Stimulated activated memory B cell treated with anti-CD40 and anti-IgM and Interleukin-4, amounts not matched to agents 10 μg/mL and 1 μg/mL and 100 μg/mL, for 72 hours (primary cell): ENCODE data around the gene SLC4A2.
A peak's percentile ranks its signal among the peaks of the same experiment; 100 is the strongest.
"Not testable (repeated sequence)": the region's sequence is repeated elsewhere in the genome, so short reads cannot be mapped to it uniquely, and the experiment has no call there.

ENCODE experiments used
- ATAC-seq: fragments of 150-1000 bp; cut with Tn5 transposase; 2 replicates; pipeline ENCODE4 v1.10.0; 2021
- H3K27ac Mint-ChIP-seq: one replicate; pipeline ENCODE4 v1.8.0; 2022; ENCODE audit warnings: mild to moderate bottlenecking, mixed read lengths
- H3K27me3 Mint-ChIP-seq: one replicate; pipeline ENCODE4 v1.8.0; 2022; ENCODE audit warnings: mixed read lengths
- H3K36me3 Mint-ChIP-seq: one replicate; pipeline ENCODE4 v1.8.0; 2022; ENCODE audit warnings: mixed read lengths
- H3K4me1 Mint-ChIP-seq: one replicate; pipeline ENCODE4 v1.8.0; 2022; ENCODE audit warnings: mixed read lengths
- H3K4me3 Mint-ChIP-seq: one replicate; pipeline ENCODE4 v1.8.0; 2022; ENCODE audit warnings: mild to moderate bottlenecking, moderate library complexity, mixed read lengths
- H3K9me3 Mint-ChIP-seq: one replicate; pipeline ENCODE4 v1.8.0; 2022; ENCODE audit warnings: mixed read lengths

SLC4A2 gene

GRCh38 chr7:151017953-151018420 lies 41.4 kb upstream of the SLC4A2 start:
- H3K27ac Mint-ChIP-seq, result peak overlapping the region; percentile 36
- no peaks in the 10 kb centered on the region for H3K36me3 Mint-ChIP-seq
- peak; percentile 74 for ATAC-seq
- no peaks in the 10 kb centered on the region for H3K9me3 Mint-ChIP-seq
- H3K4me1 Mint-ChIP-seq, result peaks cover 42% of the 10 kb centered on the region
- H3K27me3 Mint-ChIP-seq, result peaks cover 42% of the 10 kb centered on the region
- peak overlapping the region; percentile 75 for H3K4me3 Mint-ChIP-seq

DNA sequence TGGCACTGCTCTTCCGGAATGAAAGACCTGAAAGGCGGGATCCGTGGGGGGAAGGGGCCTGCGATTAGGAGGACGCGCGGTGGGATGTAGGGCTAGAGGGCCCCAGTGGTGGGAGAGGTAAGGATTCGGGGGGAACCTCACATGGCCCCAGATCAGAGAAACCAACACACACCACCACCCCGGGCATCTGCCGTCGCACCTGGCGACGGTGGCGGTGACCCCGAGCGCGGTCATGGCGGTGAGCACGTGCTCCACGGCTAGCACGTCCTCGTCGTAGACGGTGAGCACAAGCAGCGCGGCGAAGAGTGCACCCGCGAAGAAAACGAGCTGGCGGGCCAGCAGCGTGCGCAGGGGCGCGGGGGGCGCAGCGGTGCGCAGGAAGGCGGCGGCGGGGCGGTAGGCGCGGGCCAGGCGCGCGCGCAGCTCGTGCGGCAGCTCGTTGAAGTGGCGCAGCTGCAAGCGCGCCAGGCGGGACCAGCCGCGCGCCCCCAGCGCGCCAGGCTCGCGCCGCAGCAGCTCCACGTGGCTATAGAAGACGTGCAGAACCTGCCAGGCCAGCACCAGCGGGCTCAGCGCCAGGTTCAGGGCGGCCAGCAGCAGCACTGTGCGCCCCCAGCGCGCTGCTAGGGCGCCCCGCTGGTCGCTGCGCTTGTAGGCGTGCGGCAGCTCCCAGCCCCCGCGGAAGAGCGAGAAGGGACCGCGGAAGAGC lies 40.8 kb upstream of the SLC4A2 start:
- ATAC-seq, result peak; percentile 10
- H3K4me1 Mint-ChIP-seq, result peaks cover 42% of the 10 kb centered on the region
- H3K9me3 Mint-ChIP-seq, result no peaks in the 10 kb centered on the region
- peak overlapping the region; percentile 75 for H3K4me3 Mint-ChIP-seq
- no peaks in the 10 kb centered on the region for H3K36me3 Mint-ChIP-seq
- H3K27me3 Mint-ChIP-seq, result peaks cover 47% of the 10 kb centered on the region
- peak overlapping the region; percentile 36 for H3K27ac Mint-ChIP-seq

DNA sequence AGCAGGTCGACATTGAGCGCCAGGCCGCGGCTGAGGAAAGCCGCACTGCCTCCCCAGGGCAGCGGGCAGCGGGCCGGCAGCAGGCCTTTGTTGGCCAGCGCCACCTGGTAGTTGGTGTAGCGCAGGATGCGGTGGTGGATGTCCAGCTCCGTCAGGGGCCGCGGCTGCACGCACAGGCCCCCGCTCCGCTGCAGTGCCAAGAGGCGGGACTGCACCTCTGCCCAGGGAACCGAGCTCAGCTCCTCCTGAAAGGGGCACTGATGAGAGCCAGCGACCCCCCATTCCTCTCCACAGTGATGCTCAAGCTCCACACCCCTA lies 40.3 kb upstream of the SLC4A2 start:
- Mint-ChIP-seq H3K36me3 (no peaks in the 10 kb centered on the region), H3K4me1 (peaks cover 39% of the 10 kb centered on the region), H3K27ac (peak overlapping the region; percentile 36)

DNA sequence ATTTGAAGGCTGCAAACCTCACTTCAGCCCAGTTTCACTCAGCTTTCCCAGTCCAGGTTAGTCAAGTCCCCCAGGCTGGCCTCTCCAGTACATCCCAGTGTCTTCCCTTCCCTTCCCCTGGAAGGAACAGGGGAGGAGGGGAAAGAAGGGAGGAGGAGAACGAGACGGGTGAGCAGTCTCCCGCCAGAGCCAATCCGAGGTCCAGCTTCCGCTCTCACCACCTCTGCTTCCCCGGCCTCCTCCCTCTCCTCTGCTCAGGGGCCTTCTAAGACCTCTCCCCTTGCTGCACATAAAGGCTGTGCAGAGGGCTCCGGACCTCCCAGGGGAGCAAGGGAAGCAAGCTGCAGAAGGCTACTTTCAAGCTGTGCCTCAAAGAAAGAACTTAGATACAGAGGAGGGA lies 39.2 kb upstream of the SLC4A2 start:
- no peaks in the 10 kb centered on the region for H3K36me3 Mint-ChIP-seq
- H3K27me3 Mint-ChIP-seq, result peaks cover 47% of the 10 kb centered on the region
- no peak overlapping the region for H3K4me3 Mint-ChIP-seq
- no peak overlapping the region for H3K27ac Mint-ChIP-seq
- no peaks in the 10 kb centered on the region for H3K9me3 Mint-ChIP-seq
- ATAC-seq, result no peak
- peaks cover 30% of the 10 kb centered on the region for H3K4me1 Mint-ChIP-seq

More for the DNA sequence above, 40.3 kb upstream of the SLC4A2 start:
- ATAC-seq, result no peak
- Mint-ChIP-seq H3K9me3 (no peaks in the 10 kb centered on the region), H3K4me3 (peak overlapping the region; percentile 24), H3K27me3 (peaks cover 47% of the 10 kb centered on the region)

DNA sequence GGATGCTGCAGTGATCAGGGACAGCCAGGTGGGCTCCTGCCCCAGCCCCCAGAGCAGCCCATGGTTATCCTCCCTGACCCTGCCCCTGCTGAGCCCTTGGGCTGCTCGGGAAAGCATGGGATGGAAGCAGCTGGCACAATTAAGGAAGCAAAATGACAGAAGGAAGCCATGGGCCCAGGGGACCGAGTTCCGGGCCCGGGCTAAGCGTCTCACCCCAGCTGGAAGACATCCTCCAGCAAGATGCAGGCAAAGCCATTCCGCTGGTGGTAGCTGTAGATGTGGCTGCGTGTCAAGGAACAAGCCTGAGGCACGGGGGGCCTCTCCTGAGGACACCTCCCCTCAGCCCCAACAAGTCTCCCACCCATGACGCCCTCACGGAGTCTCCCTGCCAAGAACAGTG lies 36.2 kb upstream of the SLC4A2 start:
- no peak overlapping the region for H3K4me3 Mint-ChIP-seq
- peaks cover 22% of the 10 kb centered on the region for H3K4me1 Mint-ChIP-seq
- ATAC-seq, result no peak
- no peaks in the 10 kb centered on the region for H3K9me3 Mint-ChIP-seq
- no peaks in the 10 kb centered on the region for H3K36me3 Mint-ChIP-seq
- H3K27ac Mint-ChIP-seq, result no peak overlapping the region
- H3K27me3 Mint-ChIP-seq, result peaks cover 46% of the 10 kb centered on the region

DNA sequence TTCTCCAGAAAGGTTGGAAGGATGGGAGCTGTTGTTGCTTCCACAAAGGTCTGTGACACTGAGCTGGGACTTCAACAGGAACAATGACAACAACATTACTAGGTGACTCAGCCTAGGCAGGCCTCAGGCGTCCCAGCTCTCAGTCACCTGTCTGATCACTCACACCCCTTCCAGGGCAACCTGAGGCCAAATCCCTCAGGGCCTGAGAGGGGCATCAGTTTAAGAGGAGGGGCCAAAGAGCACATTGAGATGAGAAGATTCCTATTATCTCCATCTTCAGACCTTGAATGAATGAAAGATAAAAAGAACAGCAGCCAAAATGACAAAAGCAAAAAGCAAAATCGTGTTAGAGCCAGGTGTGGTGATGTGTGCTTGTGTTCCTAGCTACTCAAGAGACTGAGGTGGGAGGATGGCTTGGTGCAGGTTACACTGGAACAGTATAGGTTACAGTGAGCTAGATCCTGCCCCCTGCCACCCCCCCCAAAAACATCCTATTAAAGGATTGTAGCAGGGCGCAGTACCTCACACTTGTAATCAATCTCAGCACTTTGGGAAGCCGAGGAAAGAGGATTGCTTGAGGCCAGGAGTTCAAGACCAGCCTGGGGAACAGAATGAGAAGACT lies 34.8 kb upstream of the SLC4A2 start, which contains the start of gene ATG9B:
Gene ATG9B (minus strand): TSS at position 60 of the 622 bp plus-strand sequence. CDS start 71 bp downstream, outside the sequence.
- H3K4me3 Mint-ChIP-seq, result no peak within 1 kb of the TSS

GRCh38 chr7:151025924-151026671 lies 33.3 kb upstream of the SLC4A2 start:
- no peak for ATAC-seq
- Mint-ChIP-seq H3K27ac (no peak overlapping the region), H3K4me1 (peaks cover 22% of the 10 kb centered on the region), H3K36me3 (peaks cover 5% of the 10 kb centered on the region), H3K9me3 (no peaks in the 10 kb centered on the region), H3K4me3 (no peak overlapping the region), H3K27me3 (peaks cover 18% of the 10 kb centered on the region)

More for the DNA sequence above, 34.8 kb upstream of the SLC4A2 start, which contains the start of gene ATG9B:
- Mint-ChIP-seq H3K27me3 (peaks cover 33% of the 10 kb centered on the region), H3K36me3 (peaks cover 5% of the 10 kb centered on the region), H3K9me3 (no peaks in the 10 kb centered on the region), H3K4me1 (peaks cover 20% of the 10 kb centered on the region), H3K27ac (no peak within 1 kb of the TSS)
- no peak for ATAC-seq

GRCh38 chr7:151026771-151027727 lies 32.3 kb upstream of the SLC4A2 start:
- not testable (repeated sequence) for H3K36me3 Mint-ChIP-seq, ATAC-seq, H3K9me3 Mint-ChIP-seq
- peaks cover 22% of the 10 kb centered on the region for H3K4me1 Mint-ChIP-seq
- H3K27me3 Mint-ChIP-seq, result peaks cover 10% of the 10 kb centered on the region
- peak overlapping the region; percentile 96 for H3K4me3 Mint-ChIP-seq
- H3K27ac Mint-ChIP-seq, result peak overlapping the region; percentile 86

GRCh38 chr7:151027728-151028130 lies 31.7 kb upstream of the SLC4A2 start:
- Mint-ChIP-seq H3K4me1 (peaks cover 22% of the 10 kb centered on the region), H3K4me3 (peak overlapping the region; percentile 96), H3K27ac (peak overlapping the region; percentile 86)
- H3K36me3 Mint-ChIP-seq, H3K27me3 Mint-ChIP-seq, H3K9me3 Mint-ChIP-seq: not testable (repeated sequence)
- ATAC-seq, result peak; percentile 3

DNA sequence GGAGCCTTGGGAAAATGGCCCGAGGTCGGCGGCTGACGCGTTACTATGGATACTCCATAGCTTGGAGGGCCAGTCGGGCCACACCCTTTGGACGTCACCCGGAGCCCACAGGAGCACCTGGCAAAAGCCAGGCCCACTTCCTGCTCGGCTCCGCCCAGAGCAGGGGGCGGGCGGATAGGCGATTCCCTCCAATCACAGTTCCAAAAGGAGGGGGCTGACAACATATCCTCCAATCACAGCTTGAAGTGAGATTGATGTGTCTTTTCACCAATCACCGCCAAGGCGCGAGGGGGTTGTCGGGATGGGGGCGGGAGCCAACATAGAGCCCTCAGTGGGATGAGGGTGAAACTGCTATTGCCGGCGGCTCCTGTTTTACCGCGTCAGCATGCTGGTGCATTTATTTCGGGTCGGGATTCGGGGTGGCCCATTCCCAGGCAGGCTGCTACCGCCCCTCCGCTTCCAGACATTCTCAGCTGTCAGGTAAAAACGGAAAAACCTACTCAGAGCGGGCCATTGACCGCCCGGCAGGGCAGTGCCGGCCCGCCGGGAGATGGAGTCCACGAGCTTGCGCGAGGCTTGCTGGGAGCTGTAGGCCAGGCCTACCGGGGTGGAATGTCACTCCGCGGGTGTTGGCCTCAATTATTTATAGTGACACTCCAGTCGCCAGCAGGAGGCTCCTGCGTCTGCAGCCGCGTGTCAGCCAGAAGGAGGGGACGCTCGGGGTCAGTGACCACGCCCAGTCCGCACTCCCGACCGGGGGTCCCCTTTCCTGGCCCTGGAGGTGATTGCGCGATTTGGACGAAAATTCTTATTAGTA lies 31.1 kb upstream of the SLC4A2 start, which contains the start of gene ABCB8:
Gene ABCB8 (plus strand): TSS at position 320 of the 817 bp plus-strand sequence. CDS start 66 bp downstream, at position 386.
- Mint-ChIP-seq H3K27ac (peak within 1 kb of the TSS; percentile 86), H3K36me3 (peaks cover 10% of the 10 kb centered on the region), H3K9me3 (no peaks in the 10 kb centered on the region), H3K4me3 (peak within 1 kb of the TSS; percentile 96), H3K4me1 (peaks cover 22% of the 10 kb centered on the region), H3K27me3 (peaks cover 1% of the 10 kb centered on the region)
- ATAC-seq, result peak; percentile 99

- peaks cover 10% of the 10 kb centered on the region for H3K36me3 Mint-ChIP-seq
- peak overlapping the region; percentile 96 for H3K4me3 Mint-ChIP-seq
- H3K27ac Mint-ChIP-seq, result peak overlapping the region; percentile 86
- no peak for ATAC-seq
- peaks cover 22% of the 10 kb centered on the region for H3K4me1 Mint-ChIP-seq
- no peaks in the 10 kb centered on the region for H3K9me3 Mint-ChIP-seq
- no peaks in the 10 kb centered on the region for H3K27me3 Mint-ChIP-seq
These were observed 30.4 kb upstream of the SLC4A2 start for GRCh38 chr7:151028948-151029501.

GRCh38 chr7:151031011-151031410 lies 28.4 kb upstream of the SLC4A2 start:
- ATAC-seq, result no peak
- Mint-ChIP-seq H3K36me3 (peaks cover 18% of the 10 kb centered on the region), H3K4me3 (no peak overlapping the region), H3K27ac (no peak overlapping the region), H3K27me3 (no peaks in the 10 kb centered on the region), H3K9me3 (no peaks in the 10 kb centered on the region), H3K4me1 (peaks cover 22% of the 10 kb centered on the region)

- Mint-ChIP-seq H3K36me3 (peaks cover 30% of the 10 kb centered on the region), H3K27ac (no peak overlapping the region), H3K4me3 (no peak overlapping the region), H3K4me1 (peaks cover 16% of the 10 kb centered on the region), H3K9me3 (no peaks in the 10 kb centered on the region), H3K27me3 (no peaks in the 10 kb centered on the region)
- ATAC-seq, result no peak
These were observed 26.2 kb upstream of the SLC4A2 start for GRCh38 chr7:151032936-151033863.
